ENCODE measurements around the gene TMEM63B.
A peak's percentile ranks its signal among the peaks of the same experiment; 100 is the strongest.

Gene TMEM63B

DNA sequence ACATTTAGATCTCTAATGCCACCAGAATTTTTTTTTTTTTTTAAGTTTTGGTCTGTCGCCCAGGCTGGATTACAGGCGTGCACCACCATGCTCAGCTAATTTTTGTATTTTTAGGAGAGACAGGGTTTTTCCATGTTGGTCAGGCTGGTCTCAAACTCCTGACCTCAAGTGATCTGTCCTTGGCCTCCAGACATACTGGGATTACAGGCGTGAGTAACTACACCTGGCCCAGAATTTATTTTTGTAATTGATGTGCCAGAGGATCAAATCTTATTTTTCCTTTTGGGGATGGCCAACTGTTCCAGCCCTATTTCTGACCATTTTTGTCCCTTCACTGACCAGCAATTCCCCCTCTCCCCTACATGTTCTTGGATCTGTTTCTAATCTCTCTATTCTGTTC, 71.3 kb downstream of the TMEM63B start:
- H3K27ac Mint-ChIP-seq = no peak overlapping the region
- no peaks in the 10 kb centered on the region for H3K9me3 Mint-ChIP-seq
- no peak for DNase-seq
- H3K4me1 Mint-ChIP-seq = no peaks in the 10 kb centered on the region
- no peak overlapping the region for H3K4me3 Mint-ChIP-seq
- ATAC-seq = no peak
- peaks cover 21% of the 10 kb centered on the region for H3K27me3 Mint-ChIP-seq

DNA sequence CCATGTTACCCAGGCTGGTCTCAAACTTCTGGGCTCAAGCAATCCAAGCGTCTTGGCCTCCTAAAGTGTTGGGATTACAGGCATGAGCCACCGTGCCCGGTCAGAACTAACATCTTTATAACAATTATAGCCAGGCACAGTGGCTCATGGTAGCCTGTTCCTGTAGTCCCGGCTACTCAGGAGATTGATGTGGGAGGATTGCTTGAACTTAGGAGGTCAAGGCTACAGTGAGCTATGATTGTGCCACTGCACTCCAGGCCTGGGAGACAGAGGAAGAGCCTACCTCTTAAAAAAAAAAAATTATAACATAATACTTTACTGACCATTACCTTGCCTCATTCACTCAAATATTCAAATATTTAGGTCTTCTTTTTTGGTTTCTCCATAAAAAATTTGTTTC, 72.5 kb downstream of the TMEM63B start:
- Mint-ChIP-seq H3K9me3 (no peaks in the 10 kb centered on the region), H3K27ac (no peak overlapping the region), H3K4me1 (no peaks in the 10 kb centered on the region), H3K27me3 (peaks cover 15% of the 10 kb centered on the region), H3K4me3 (no peak overlapping the region)
- ATAC-seq (no peak), DNase-seq (no peak)

DNA sequence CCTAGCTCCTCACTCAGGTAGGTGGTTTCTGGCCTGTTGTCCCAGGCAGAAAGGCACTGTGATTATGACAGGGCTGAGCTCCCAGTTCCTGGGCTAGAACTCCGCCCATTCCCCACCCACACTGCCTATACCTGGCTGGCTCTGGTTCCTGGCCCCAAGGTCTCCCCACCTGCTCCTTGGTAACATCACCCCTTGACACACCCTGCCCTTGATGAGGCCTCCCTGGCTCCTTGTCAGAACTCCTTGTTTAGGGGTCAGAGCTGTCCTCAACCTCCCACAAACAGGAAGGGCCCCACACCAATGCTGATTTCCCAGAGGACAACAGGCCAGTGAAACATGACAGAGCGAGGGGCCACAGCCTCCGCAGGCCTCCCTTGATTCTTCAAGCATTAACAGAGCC, 73.8 kb downstream of the TMEM63B start:
- Mint-ChIP-seq H3K4me3 (no peak overlapping the region), H3K27ac (no peak overlapping the region), H3K4me1 (no peaks in the 10 kb centered on the region), H3K27me3 (peaks cover 15% of the 10 kb centered on the region), H3K9me3 (no peaks in the 10 kb centered on the region)
- ATAC-seq = no peak
- no peak for DNase-seq

GRCh38 chr6:44201638-44202303, 74.4 kb downstream of the TMEM63B start:
- ATAC-seq (no peak), DNase-seq (no peak)
- H3K27ac Mint-ChIP-seq = peak overlapping the region in 1 of 2 donors; percentile 71
- peaks cover 15% of the 10 kb centered on the region for H3K27me3 Mint-ChIP-seq
- no peaks in the 10 kb centered on the region for H3K4me1 Mint-ChIP-seq
- H3K4me3 Mint-ChIP-seq = no peak overlapping the region
- H3K9me3 Mint-ChIP-seq = no peaks in the 10 kb centered on the region

- DNase-seq (no peak), ATAC-seq (no peak)
- Mint-ChIP-seq H3K4me3 (no peak overlapping the region), H3K9me3 (no peaks in the 10 kb centered on the region), H3K27ac (peak overlapping the region in 1 of 2 donors; percentile 71), H3K27me3 (peaks cover 15% of the 10 kb centered on the region), H3K4me1 (no peaks in the 10 kb centered on the region)
Observed at GRCh38 chr6:44202332-44202971, 75.1 kb downstream of the TMEM63B start.

GRCh38 chr6:44202972-44203750, 75.8 kb downstream of the TMEM63B start:
- Mint-ChIP-seq H3K4me3 (no peak overlapping the region), H3K27me3 (peaks cover 16% of the 10 kb centered on the region), H3K27ac (no peak overlapping the region), H3K9me3 (no peaks in the 10 kb centered on the region), H3K4me1 (no peaks in the 10 kb centered on the region)
- DNase-seq (no peak), ATAC-seq (no peak)

GRCh38 chr6:44203955-44204354, 76.6 kb downstream of the TMEM63B start:
- ATAC-seq = no peak
- no peaks in the 10 kb centered on the region for H3K4me1 Mint-ChIP-seq
- no peak overlapping the region for H3K4me3 Mint-ChIP-seq
- DNase-seq = no peak
- no peak overlapping the region for H3K27ac Mint-ChIP-seq
- H3K9me3 Mint-ChIP-seq = no peaks in the 10 kb centered on the region
- peaks cover 22% of the 10 kb centered on the region for H3K27me3 Mint-ChIP-seq
